Left ventricle myocardium inferior (tissue), 1 donor: ENCODE results near the gene FBXW8. TPM values are rescaled to one million over a fixed set of nuclear protein-coding genes. Genes with fewer than 3 reads are reported as not detected.

ENCODE experiments used
- DNase-seq: peaks from one replicate; pipeline ENCODE4 v3.0.0-alpha.2; 2020
- H3K27ac ChIP-seq: fragments of 200-600 bp; replicated peaks from 2 replicates; pipeline ENCODE4 v1.8.0; 2021
- H3K27me3 ChIP-seq: fragments of 200-600 bp; 2 replicates; pipeline ENCODE4 v1.8.0; 2021; ENCODE audit warnings: low read depth
- H3K36me3 ChIP-seq: fragments of 200-600 bp; 2 replicates; pipeline ENCODE4 v1.8.0; 2021
- H3K4me1 ChIP-seq: fragments of 200-600 bp; 2 replicates; pipeline ENCODE4 v1.8.0; 2021
- H3K4me3 ChIP-seq: fragments of 200-600 bp; 2 replicates; pipeline ENCODE4 v1.8.0; 2021; ENCODE audit warnings: mild to moderate bottlenecking, moderate library complexity
- H3K9me3 ChIP-seq: fragments of 200-600 bp; replicated peaks from 2 replicates; pipeline ENCODE4 v1.8.0; 2021
- intact Hi-C: fragments of 100-400 bp; cut with micrococcal nuclease; formaldehyde crosslinking; loops from one replicate; pipeline ENCODE4 v1.11.0; 2022
- total RNA-seq: library from RNA; stranded (reverse); fragmentation: NEBNext Ultra II Directional; extraction: Animal tissue kit (Norgen Biotek cat#: 25700); gene quantifications from one replicate; pipeline ENCODE4 v1.2.1, GENCODE V29; 2021
- TF ChIP-seq, protein P1 (sequence below): fragments of 200-600 bp; IDR thresholded peaks from 2 replicates; pipeline ENCODE4 v1.8.0; 2021; ENCODE audit warnings: antibody characterized with exemption, mild to moderate bottlenecking, borderline replicate concordance
- donor health status: DM: no; HTN: yes; CAD: no; lungs with severe emphysema.

The FBXW8 gene
- total RNA-seq, 1 donor from 2014 or later: 8.5 TPM

DNA sequence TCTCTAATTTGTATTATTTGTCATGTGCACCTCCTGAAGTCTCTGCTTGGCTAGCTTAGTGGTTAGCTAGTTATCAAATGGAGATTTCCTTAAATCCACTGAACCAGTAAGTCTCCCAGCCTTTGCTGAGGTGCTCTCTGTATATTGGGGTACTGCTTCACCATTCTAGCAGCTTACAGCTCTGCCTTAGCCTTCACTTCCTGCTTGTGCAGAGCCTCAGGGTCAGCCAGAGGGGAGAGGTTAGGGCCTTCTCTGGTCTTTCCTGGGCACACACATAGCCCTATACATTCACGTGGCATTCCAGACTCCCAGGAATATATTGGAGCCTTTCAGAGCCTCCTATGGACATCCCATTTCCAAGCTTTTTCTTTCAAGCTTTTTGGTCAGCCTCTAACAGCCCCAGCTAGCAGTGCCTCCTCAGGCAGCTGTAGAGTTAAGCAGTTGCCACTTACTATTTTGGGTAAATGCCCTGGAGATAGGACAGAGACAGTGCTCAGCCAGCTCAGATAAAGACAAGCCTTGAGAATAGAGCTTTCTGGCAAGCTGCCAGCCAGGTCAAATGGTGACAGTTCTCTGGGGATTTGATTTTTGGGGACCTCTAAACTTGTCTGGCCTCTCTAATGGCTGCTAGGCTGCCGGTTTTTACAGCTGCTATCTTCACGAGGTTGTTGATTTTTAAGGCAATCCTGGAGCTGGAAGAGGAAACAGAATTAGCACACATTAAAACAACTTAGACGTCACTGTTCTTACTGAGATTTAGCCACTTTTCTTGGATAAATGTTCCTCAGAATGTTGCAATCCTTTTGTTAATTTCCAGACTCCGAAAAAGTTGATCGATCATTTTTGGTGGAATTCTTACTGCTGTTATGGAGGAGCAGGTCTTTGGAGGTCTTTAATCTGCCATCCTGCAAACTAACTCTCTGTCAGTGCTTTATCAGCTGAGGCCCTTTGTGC, 32.9 kb downstream of the FBXW8 start:
- peak overlapping the region; percentile 32 for H3K27ac ChIP-seq
- DNase-seq: peak; percentile 31
- intact Hi-C loops: no loop called here

DNA sequence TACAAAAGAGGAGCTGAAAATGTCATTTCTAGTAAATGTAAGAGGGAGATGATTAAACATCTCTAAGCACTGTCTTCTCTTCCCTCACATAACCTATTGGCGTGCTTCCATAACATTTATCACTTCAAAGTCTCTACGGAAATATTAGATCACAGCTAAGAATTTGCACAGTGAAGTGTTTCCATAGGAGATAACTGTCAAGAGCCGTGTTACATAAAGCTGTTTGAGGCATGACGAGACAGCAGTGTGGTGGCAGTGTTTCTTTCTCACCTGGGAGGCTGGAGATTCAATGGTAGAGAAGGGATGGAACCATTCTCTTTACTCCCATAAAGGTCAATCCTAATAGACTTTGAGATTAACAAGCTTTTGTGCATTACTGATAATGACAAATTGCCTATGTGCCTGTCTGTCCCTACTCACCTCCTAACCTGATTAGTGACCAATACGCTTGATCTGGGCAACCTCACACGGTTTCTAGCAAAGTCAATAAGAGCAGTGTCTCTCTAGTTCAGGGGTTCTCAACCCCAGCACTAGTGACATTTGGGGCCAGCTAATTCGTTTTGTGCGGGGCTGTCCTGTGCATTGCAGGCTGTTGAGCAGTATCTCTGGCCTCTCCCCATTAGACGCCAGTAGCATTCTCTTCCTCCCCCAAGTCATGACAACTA, 35.3 kb downstream of the FBXW8 start:
- H3K4me3 ChIP-seq: no peak overlapping the region
- peaks cover 37% of the 10 kb centered on the region for H3K36me3 ChIP-seq
- no peaks in the 10 kb centered on the region for H3K27me3 ChIP-seq
- intact Hi-C loops: no loop called here
- no peak overlapping the region for H3K27ac ChIP-seq
- TF ChIP-seq, protein P1, sequence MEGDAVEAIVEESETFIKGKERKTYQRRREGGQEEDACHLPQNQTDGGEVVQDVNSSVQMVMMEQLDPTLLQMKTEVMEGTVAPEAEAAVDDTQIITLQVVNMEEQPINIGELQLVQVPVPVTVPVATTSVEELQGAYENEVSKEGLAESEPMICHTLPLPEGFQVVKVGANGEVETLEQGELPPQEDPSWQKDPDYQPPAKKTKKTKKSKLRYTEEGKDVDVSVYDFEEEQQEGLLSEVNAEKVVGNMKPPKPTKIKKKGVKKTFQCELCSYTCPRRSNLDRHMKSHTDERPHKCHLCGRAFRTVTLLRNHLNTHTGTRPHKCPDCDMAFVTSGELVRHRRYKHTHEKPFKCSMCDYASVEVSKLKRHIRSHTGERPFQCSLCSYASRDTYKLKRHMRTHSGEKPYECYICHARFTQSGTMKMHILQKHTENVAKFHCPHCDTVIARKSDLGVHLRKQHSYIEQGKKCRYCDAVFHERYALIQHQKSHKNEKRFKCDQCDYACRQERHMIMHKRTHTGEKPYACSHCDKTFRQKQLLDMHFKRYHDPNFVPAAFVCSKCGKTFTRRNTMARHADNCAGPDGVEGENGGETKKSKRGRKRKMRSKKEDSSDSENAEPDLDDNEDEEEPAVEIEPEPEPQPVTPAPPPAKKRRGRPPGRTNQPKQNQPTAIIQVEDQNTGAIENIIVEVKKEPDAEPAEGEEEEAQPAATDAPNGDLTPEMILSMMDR: no peak
- no peak for DNase-seq
- peaks cover 26% of the 10 kb centered on the region for H3K9me3 ChIP-seq
- H3K4me1 ChIP-seq: peaks cover 24% of the 10 kb centered on the region

More for the DNA sequence above, 32.9 kb downstream of the FBXW8 start:
- H3K4me3 ChIP-seq: no peak overlapping the region
- peaks cover 26% of the 10 kb centered on the region for H3K9me3 ChIP-seq
- H3K36me3 ChIP-seq: peaks cover 28% of the 10 kb centered on the region
- no peaks in the 10 kb centered on the region for H3K27me3 ChIP-seq
- TF ChIP-seq, protein P1: no peak
- peaks cover 39% of the 10 kb centered on the region for H3K4me1 ChIP-seq

DNA sequence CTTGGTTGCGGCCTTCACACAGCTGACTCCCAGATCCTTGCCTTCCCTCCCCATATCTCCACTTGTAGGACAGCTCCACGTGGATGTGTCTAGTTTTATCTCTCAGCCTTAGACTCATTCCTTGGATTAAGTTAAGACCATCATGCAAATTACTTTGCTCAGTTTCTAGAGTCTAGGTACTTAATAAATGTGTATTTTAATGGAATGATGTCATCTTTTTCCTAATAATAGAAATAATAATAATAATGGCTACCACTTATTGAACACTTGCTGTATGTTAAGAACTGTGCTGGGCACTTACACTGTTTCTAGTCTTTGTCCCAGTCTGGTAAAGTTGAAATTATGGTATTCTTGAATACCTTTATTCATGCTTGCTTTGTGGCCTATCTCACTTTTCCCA, 37.5 kb downstream of the FBXW8 start:
- peaks cover 41% of the 10 kb centered on the region for H3K36me3 ChIP-seq
- DNase-seq: no peak
- peaks cover 24% of the 10 kb centered on the region for H3K4me1 ChIP-seq
- TF ChIP-seq, protein P1: no peak
- H3K27ac ChIP-seq: no peak overlapping the region
- peaks cover 9% of the 10 kb centered on the region for H3K9me3 ChIP-seq
- no peak overlapping the region for H3K4me3 ChIP-seq
- H3K27me3 ChIP-seq: no peaks in the 10 kb centered on the region
- intact Hi-C loops: no loop called here

DNA sequence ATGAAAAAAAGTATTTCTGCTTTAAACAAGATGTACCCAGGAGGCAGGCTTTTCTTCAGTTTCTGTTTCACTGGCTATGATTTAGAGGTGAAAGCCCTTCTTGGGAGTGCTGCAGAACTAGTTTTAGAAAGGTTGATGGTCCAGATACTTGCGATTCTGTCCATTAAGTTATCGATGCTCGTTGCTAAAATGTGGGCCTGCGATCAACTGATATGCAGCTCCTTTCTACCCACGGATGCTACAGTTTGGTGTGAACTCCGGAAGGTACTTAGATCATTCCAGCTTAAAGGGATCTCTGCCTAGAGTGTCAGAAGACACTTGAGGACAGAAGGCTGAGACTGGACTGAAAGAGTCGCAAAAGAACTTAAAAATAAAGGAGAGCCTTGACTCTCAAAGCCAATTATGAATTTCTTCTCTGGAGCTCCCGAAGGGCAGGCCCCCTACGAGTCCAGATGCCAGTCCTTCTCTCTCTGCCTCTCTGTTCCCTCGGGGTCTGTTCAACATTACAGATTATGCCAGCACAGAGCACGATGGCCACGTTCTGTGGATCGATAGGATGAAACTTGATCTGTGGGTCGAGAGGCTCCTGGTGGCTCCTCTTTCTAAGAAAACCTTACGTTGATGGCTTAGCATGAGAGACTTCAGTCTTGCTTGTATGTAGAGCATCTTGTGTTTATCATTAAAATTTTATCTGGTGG, 40.0 kb downstream of the FBXW8 start:
- H3K27ac ChIP-seq: no peak overlapping the region
- no peak for DNase-seq
- peaks cover 35% of the 10 kb centered on the region for H3K36me3 ChIP-seq
- TF ChIP-seq, protein P1: no peak
- H3K4me3 ChIP-seq: no peak overlapping the region
- peaks cover 19% of the 10 kb centered on the region for H3K4me1 ChIP-seq
- no peaks in the 10 kb centered on the region for H3K27me3 ChIP-seq
- no peaks in the 10 kb centered on the region for H3K9me3 ChIP-seq
- intact Hi-C loops: no loop called here

DNA sequence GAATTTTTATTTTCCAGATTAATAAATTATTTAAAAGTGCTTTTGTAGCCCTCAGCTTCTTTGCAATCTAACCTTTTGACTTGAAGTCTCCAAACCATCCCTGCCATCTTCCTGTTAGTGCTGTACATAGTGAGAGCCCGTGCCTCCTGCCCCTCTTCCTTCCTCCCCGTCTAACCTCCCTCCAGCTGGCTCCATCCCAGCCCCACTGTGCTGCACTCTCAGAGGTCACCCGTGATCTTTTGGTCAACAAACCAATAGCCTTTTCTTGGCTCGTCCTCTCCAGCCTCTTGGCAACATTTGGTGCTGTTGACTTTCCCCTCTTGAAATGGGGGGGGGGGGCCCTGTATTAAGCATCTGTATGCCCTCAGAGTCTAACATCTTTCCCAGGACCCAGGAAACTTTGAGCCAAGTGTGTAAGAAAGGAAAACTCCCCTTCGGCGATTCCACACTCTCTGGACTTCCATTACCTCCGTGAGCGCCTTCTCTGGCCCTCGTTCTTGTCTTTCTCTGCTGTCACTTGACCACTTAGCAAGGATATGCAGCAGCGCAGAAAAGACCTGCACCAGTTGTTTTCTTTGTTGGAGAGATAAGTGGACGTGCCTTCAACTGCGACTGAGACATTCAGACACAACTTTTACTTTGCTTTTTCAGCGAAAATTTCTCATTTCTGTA, 44.1 kb downstream of the FBXW8 start:
- H3K27me3 ChIP-seq: no peaks in the 10 kb centered on the region
- TF ChIP-seq, protein P1: no peak
- peaks cover 29% of the 10 kb centered on the region for H3K4me1 ChIP-seq
- no peak overlapping the region for H3K27ac ChIP-seq
- no peaks in the 10 kb centered on the region for H3K9me3 ChIP-seq
- DNase-seq: peak; percentile 28
- H3K4me3 ChIP-seq: no peak overlapping the region
- H3K36me3 ChIP-seq: peaks cover 12% of the 10 kb centered on the region
- intact Hi-C loops: no loop called here
